ENCODE measurements around the gene GDA. TPM values are rescaled to one million over a fixed set of nuclear protein-coding genes. Genes with fewer than 3 reads are reported as not detected.

Gene GDA
- total and polyA plus RNA-seq, 2 of the 8 experiments (the other 6 are each of a cell fraction or from before 2014, with no cell fraction given): 0.35 to 3.0 TPM

DNA sequence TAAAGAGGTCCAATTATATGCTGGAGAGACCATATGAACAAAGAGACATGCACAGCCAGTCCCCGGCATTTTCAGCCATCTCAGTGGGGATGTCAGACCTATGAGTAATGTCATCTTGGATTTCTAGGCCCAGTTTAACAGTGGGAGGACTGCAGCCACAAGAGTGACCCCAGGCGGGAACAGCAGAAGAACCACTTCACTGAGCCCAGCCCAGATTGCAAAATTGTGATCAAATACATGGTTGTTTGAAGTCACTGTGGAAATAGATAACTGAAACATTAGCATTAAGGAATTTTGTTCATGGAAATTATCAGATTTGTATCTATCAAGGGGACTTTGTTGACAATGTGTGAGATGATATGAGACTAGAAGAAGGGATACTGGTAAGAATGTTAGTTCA is 46.7 kb upstream of the GDA start:
- Histone ChIP-seq H3K79me1 (ENCODE audit: low read depth, low read length) (no peaks in the 10 kb centered on the region), H2BK120ac (replicated peaks; ENCODE audit: low read depth, low read length) (no peak overlapping the region), H3K36me3 (ENCODE audit: control insufficient read depth in 2 of 4, insufficient read depth in 4 of 4, low read length in 3 of 4) (no peaks in the 10 kb centered on the region), H3K27me3 (replicated peaks in 1 of 4; ENCODE audit: control insufficient read depth in 3 of 4, extremely low read depth in 1 of 4, insufficient read depth in 3 of 4, low read length in 3 of 4) (no peaks in the 10 kb centered on the region), H3K27ac (ENCODE audit: low read depth, low read length) (no peak overlapping the region), H2BK12ac (ENCODE audit: low read depth, low read length) (no peak overlapping the region), H3K4me1 (replicated peaks in 1 of 4; ENCODE audit: control insufficient read depth in 3 of 4, insufficient read depth in 4 of 4, low read length in 3 of 4) (no peaks in the 10 kb centered on the region), H4K20me1 (replicated peaks in 1 of 2; ENCODE audit: control insufficient read depth in 1 of 2, insufficient read depth in 2 of 2, low read length in 2 of 2) (no peaks in the 10 kb centered on the region), H2BK15ac (ENCODE audit: low read length) (no peak overlapping the region), H3K4me2 (ENCODE audit: insufficient read depth in 1 of 2, low read depth in 2 of 2, low read length in 2 of 2) (no peak overlapping the region), H3K23ac (ENCODE audit: insufficient read length) (no peak overlapping the region), H3K14ac (ENCODE audit: insufficient read length) (no peak overlapping the region), H2BK5ac (ENCODE audit: low read depth, low read length) (no peak overlapping the region), H3K18ac (ENCODE audit: extremely low read depth, low read length) (no peak overlapping the region), H3K9me3 (ENCODE audit: insufficient read depth in 2 of 2, low read depth in 1 of 2, low read length in 1 of 2) (no peaks in the 10 kb centered on the region), H3K56ac (replicated peaks; ENCODE audit: insufficient read length, low read depth, low read length) (no peak overlapping the region), H4K5ac (ENCODE audit: insufficient read length, low read depth, low read length) (no peak overlapping the region), H3K4me3 (ENCODE audit: extremely low read depth in 1 of 4, insufficient read depth in 2 of 4, low read depth in 3 of 4, low read length in 4 of 4) (no peak overlapping the region), H2AFZ (ENCODE audit: low read length) (no peak overlapping the region), H3K23me2 (ENCODE audit: low read depth, low read length) (no peaks in the 10 kb centered on the region), H3K4ac (replicated peaks; ENCODE audit: insufficient read length, low read depth, low read length) (no peak overlapping the region), H2BK20ac (ENCODE audit: low read length) (no peak overlapping the region), H4K91ac (replicated peaks; ENCODE audit: insufficient read length, low read length) (no peak overlapping the region), H3K79me2 (ENCODE audit: control insufficient read depth in 1 of 2, insufficient read depth in 2 of 2, low read length in 2 of 2) (no peaks in the 10 kb centered on the region), H4K8ac (ENCODE audit: extremely low read depth, insufficient read depth, low read length) (no peak overlapping the region), H2AK5ac (ENCODE audit: low read depth, low read length) (no peak overlapping the region), H3K9ac (replicated peaks in 1 of 4; ENCODE audit: extremely low read depth in 1 of 4, low read depth in 3 of 4, low read length in 3 of 4) (no peak overlapping the region)
- CTCF ChIA-PET (ENCODE audit: partially characterized antibody): no interaction called here
- POLR2A ChIA-PET (ENCODE audit: partially characterized antibody): interaction anchor here (0.6 kb wide), 1 partner anchor 23 kb away, joined by 4 read pairs; no protein-coding TSS in a partner anchor
- FAIRE-seq: no peak
- DNase-seq (ENCODE audit: low read depth in 1 of 2, low spot score in 2 of 2): no peak
- no peak for TF ChIP-seq CTBP2 (IDR thresholded peaks at IDR 0.05; ENCODE audit: borderline replicate concordance, insufficient read depth, insufficient read length, low read length)
- TF ChIP-seq KDM1A (IDR thresholded peaks at IDR 0.05; ENCODE audit: borderline replicate concordance, low read length): no peak
- TF ChIP-seq BACH1 (IDR thresholded peaks at IDR 0.05; ENCODE audit: low read length): no peak
- no peak for TF ChIP-seq RNF2 (IDR thresholded peaks at IDR 0.05; ENCODE audit: borderline replicate concordance, low read depth, low read length, missing control alignments, poor library complexity, severe bottlenecking)
- TF ChIP-seq, protein P1, sequence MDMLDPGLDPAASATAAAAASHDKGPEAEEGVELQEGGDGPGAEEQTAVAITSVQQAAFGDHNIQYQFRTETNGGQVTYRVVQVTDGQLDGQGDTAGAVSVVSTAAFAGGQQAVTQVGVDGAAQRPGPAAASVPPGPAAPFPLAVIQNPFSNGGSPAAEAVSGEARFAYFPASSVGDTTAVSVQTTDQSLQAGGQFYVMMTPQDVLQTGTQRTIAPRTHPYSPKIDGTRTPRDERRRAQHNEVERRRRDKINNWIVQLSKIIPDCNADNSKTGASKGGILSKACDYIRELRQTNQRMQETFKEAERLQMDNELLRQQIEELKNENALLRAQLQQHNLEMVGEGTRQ (IDR thresholded peaks at IDR 0.05; ENCODE audit: low read length): no peak
- no peak for TF ChIP-seq CBX8 (IDR thresholded peaks at IDR 0.05; ENCODE audit: borderline replicate concordance, low read depth, low read length)
- TF ChIP-seq RFX5 (IDR thresholded peaks at IDR 0.05; ENCODE audit: borderline replicate concordance, low read depth, low read length): no peak
- no peak for TF ChIP-seq EZH2 (IDR thresholded peaks at IDR 0.05; ENCODE audit: low read depth, low read length, severe bottlenecking)
- no peak for TF ChIP-seq POLR2AphosphoS5 (IDR thresholded peaks at IDR 0.05; ENCODE audit: low read depth, low read length)
- 91% methylated on average over 2 of the region's 2 CpGs; no CpG with 5 or more reads in 1 of the 2 experiments for WGBS, 2 experiments (ENCODE audit: extremely low coverage in 1 of 2, insufficient coverage in 1 of 2, insufficient read length in 1 of 2, insufficient replicate concordance in 2 of 2, low coverage in 1 of 2, low lambda C conversion rate in 2 of 2, missing lambda C conversion rate in 1 of 2)
